Caco-2 (cell line): Measurements from ENCODE around the gene SLC39A12. TPM values are rescaled to one million over a fixed set of nuclear protein-coding genes. Genes with fewer than 3 reads are reported as not detected.
"Not testable (repeated sequence)": the region's sequence is repeated elsewhere in the genome, so short reads cannot be mapped to it uniquely, and the experiment has no call there.

Source experiments
- BruUV-seq: library from RNA; stranded (reverse); fragments of 400-500 nt; replicated peaks from 2 replicates; lab custom pipeline; 2021; lab: Mats Ljungman, UMichigan
- CTCF ChIA-PET: fragments of 300-600 bp; sonication (Branson Sonifier 250); formaldehyde crosslinking; loops from one replicate; lab custom pipeline; 2022; ENCODE audit warnings: antibody characterized with exemption; lab: Charles Lee
- POLR2A ChIA-PET: fragments of 300-600 bp; sonication (Branson Sonifier 250); formaldehyde crosslinking; loops from one replicate; lab custom pipeline; 2022; ENCODE audit warnings: antibody characterized with exemption; lab: Charles Lee
- DNase-seq, 2 experiments: peaks; one replicate each; pipeline versions ENCODE4 v3.0.0 to v3.0.0-alpha.2; 2020 to 2022
- H3K27me3 ChIP-seq: replicated peaks from 2 replicates; pipeline ENCODE4 v1.6.0; 2011; ENCODE audit warnings: low read length; ENCODE audit not compliant: control insufficient read depth, insufficient read depth
- H3K36me3 ChIP-seq: 2 replicates; pipeline ENCODE4 v1.5.1; 2011; ENCODE audit warnings: low read length; ENCODE audit not compliant: control insufficient read depth, insufficient read depth
- H3K4me1 ChIP-seq: fragments of 250-450 bp; sonication (Bioruptor Pico); 2 replicates; pipeline ENCODE4 v1.5.1; 2020; ENCODE audit warnings: mild to moderate bottlenecking
- H3K4me3 ChIP-seq: 2 replicates; pipeline ENCODE4 v1.5.1; 2011; ENCODE audit warnings: low read depth, mild to moderate bottlenecking, control low read depth, low read length
- H3K9me3 ChIP-seq: fragments of 250-450 bp; sonication (Bioruptor Pico); 2 replicates; pipeline ENCODE4 v1.5.1; 2020; ENCODE audit warnings: mild to moderate bottlenecking, moderate library complexity
- H3K27ac Mint-ChIP-seq: one replicate; pipeline ENCODE4 v1.8.0; 2022; ENCODE audit warnings: mixed read lengths; ENCODE audit not compliant: unreplicated experiment
- H3K27me3 Mint-ChIP-seq: one replicate; pipeline ENCODE4 v1.8.0; 2022; ENCODE audit warnings: mixed read lengths; ENCODE audit not compliant: insufficient read depth, unreplicated experiment
- H3K36me3 Mint-ChIP-seq: one replicate; pipeline ENCODE4 v1.8.0; 2022; ENCODE audit warnings: mild to moderate bottlenecking, mixed read lengths; ENCODE audit not compliant: insufficient read depth, unreplicated experiment
- H3K4me1 Mint-ChIP-seq: one replicate; pipeline ENCODE4 v1.8.0; 2022; ENCODE audit warnings: low read depth, mixed read lengths; ENCODE audit not compliant: unreplicated experiment
- H3K4me3 Mint-ChIP-seq: one replicate; pipeline ENCODE4 v1.8.0; 2022; ENCODE audit warnings: mild to moderate bottlenecking, moderate library complexity, mixed read lengths; ENCODE audit not compliant: unreplicated experiment
- H3K9me3 Mint-ChIP-seq: one replicate; pipeline ENCODE4 v1.8.0; 2022; ENCODE audit warnings: mixed read lengths; ENCODE audit not compliant: unreplicated experiment
- CTCF ChIP-seq, 2 experiments: fragments of 200-600 bp in 1 of 2; IDR thresholded peaks; 1 replicate in 1 of 2; 2 replicates in 1 of 2; pipeline versions ENCODE4 v1.5.1 to v1.8.0; 2011 to 2022; ENCODE audit warnings: antibody characterized with exemption in 1 of 2, control low read depth in 1 of 2, inconsistent platforms in 1 of 2, low read depth in 1 of 2, low read length in 1 of 2, mild to moderate bottlenecking in 1 of 2, moderate library complexity in 1 of 2; ENCODE audit not compliant: insufficient read depth in 1 of 2, severe bottlenecking in 1 of 2, unreplicated experiment in 1 of 2
- intact Hi-C: fragments of 100-400 bp; cut with micrococcal nuclease; formaldehyde crosslinking; loops from one replicate; pipeline ENCODE4 v1.10.0; 2022; ENCODE audit not compliant: unreplicated experiment
- total RNA-seq: library from RNA; stranded (reverse); gene quantifications from 2 replicates; pipeline ENCODE4 v1.2.3, GENCODE V29; 2022

SLC39A12 gene
- total RNA-seq, 1 experiment from 2014 or later, result not detected

- no peak for TF ChIP-seq CTCF (IDR thresholded peaks at IDR 0.05; ENCODE audit: insufficient read depth in 1 of 2, low read depth in 1 of 2, low read length in 1 of 2, severe bottlenecking in 1 of 2, unreplicated experiment in 1 of 2)
- BruUV-seq, result no TSS peak
- H3K27me3 ChIP-seq, result no peaks in the 10 kb centered on the region
- 0 out of 2 replicates have a peak, but pooled peaks cover 3% of the 10 kb centered on the region for H3K4me1 ChIP-seq
- Mint-ChIP-seq H3K27me3 (peaks cover 10% of the 10 kb centered on the region), H3K36me3 (no peaks in the 10 kb centered on the region), H3K4me1 (no peaks in the 10 kb centered on the region), H3K27ac (no peak overlapping the region), H3K9me3 (no peaks in the 10 kb centered on the region), H3K4me3 (no peak overlapping the region)
- H3K4me3 ChIP-seq, result no peak overlapping the region
- no peak for DNase-seq
- intact Hi-C loops, result no loop called here
- no peaks in the 10 kb centered on the region for H3K36me3 ChIP-seq
- no peaks in the 10 kb centered on the region for H3K9me3 ChIP-seq
- POLR2A ChIA-PET, result no interaction called here
- CTCF ChIA-PET, result no interaction called here
These were observed 992 bp upstream of the SLC39A12 start for GRCh38 chr10:17950726-17951125.

- H3K27ac Mint-ChIP-seq, H3K9me3 Mint-ChIP-seq, H3K36me3 ChIP-seq, BruUV-seq, DNase-seq, H3K4me1 ChIP-seq, H3K27me3 ChIP-seq, H3K36me3 Mint-ChIP-seq, POLR2A ChIA-PET, H3K4me3 ChIP-seq, H3K4me1 Mint-ChIP-seq, intact Hi-C loops, H3K4me3 Mint-ChIP-seq, H3K27me3 Mint-ChIP-seq, H3K9me3 ChIP-seq: not testable (repeated sequence)
- CTCF ChIA-PET, result interaction anchor here (0.7 kb wide), 1 partner anchor 1409 kb away, joined by 5 read pairs; no protein-coding TSS in a partner anchor
These were observed 2.7 kb downstream of the SLC39A12 start for GRCh38 chr10:17954372-17954771.

GRCh38 chr10:17954861-17955260 is 3.1 kb downstream of the SLC39A12 start:
- Mint-ChIP-seq H3K27me3 (peaks cover 11% of the 10 kb centered on the region), H3K4me3 (no peak overlapping the region), H3K9me3 (peaks cover 5% of the 10 kb centered on the region), H3K36me3 (no peaks in the 10 kb centered on the region), H3K4me1 (no peaks in the 10 kb centered on the region), H3K27ac (no peak overlapping the region)
- intact Hi-C loops, result no loop called here
- Histone ChIP-seq H3K36me3 (no peaks in the 10 kb centered on the region), H3K27me3 (no peaks in the 10 kb centered on the region; the same call in 1 of the 2 replicates), H3K9me3 (peaks cover 4% of the 10 kb centered on the region; the same call in 1 of the 2 replicates), H3K4me3 (no peak overlapping the region), H3K4me1 (0 out of 2 replicates have a peak, but pooled peaks cover 3% of the 10 kb centered on the region)
- ChIA-PET CTCF (interaction anchor here (0.7 kb wide), 1 partner anchor 1409 kb away, joined by 5 read pairs; no protein-coding TSS in a partner anchor), POLR2A (no interaction called here)
- no peak for DNase-seq
- TF ChIP-seq CTCF (IDR thresholded peaks at IDR 0.05; ENCODE audit: insufficient read depth in 1 of 2, low read depth in 1 of 2, low read length in 1 of 2, severe bottlenecking in 1 of 2, unreplicated experiment in 1 of 2), result no peak
- no TSS peak for BruUV-seq
